A673 (cell line): ENCODE results near the gene ASAP2.

Source experiments
- CTCF ChIP-seq: fragments of 300-800, 200-600 bp; sonication (generic); conservative IDR thresholded peaks from 2 replicates; pipeline ENCODE4 v1.5.1; 2017; ENCODE audit warnings: low read depth, mild to moderate bottlenecking, antibody characterized with exemption, low read length, moderate library complexity, mixed read lengths
- EZH2 ChIP-seq: fragments of 200-600 bp; sonication (generic); IDR thresholded peaks from 2 replicates; pipeline ENCODE4 v1.6.1; 2017; ENCODE audit warnings: borderline replicate concordance, low read depth, mild to moderate bottlenecking, mixed read lengths, antibody characterized with exemption, low read length; ENCODE audit not compliant: poor library complexity, severe bottlenecking

GRCh38 chr2:9203876-9204275 is 2.7 kb upstream of the ASAP2 start:
- TF ChIP-seq CTCF, result no peak
- no peak for TF ChIP-seq EZH2
